HEK293 (cell line): ENCODE results near the gene HRCT1.

Experiments
- YY1 ChIP-seq: fragments of 450-650 bp; formaldehyde crosslinking; IDR thresholded peaks from 2 replicates; pipeline ENCODE4 v1.5.1; 2018; ENCODE audit warnings: missing biosample characterization, missing genetic modification characterization
- ZNF114 ChIP-seq: fragments of 450-650 bp; formaldehyde crosslinking; IDR thresholded peaks from 2 replicates; pipeline ENCODE4 v1.5.0; 2017; ENCODE audit warnings: missing biosample characterization, missing genetic modification characterization
- ZNF175 ChIP-seq: fragments of 450-650 bp; formaldehyde crosslinking; IDR thresholded peaks from 2 replicates; pipeline ENCODE4 v1.5.1; 2016; ENCODE audit warnings: missing biosample characterization, missing genetic modification characterization
- ZNF324 ChIP-seq: fragments of 450-650 bp; formaldehyde crosslinking; IDR thresholded peaks from 2 replicates; pipeline ENCODE4 v1.5.1; 2016; ENCODE audit warnings: missing biosample characterization, missing genetic modification characterization
- ZNF777 ChIP-seq: fragments of 450-650 bp; formaldehyde crosslinking; IDR thresholded peaks from 2 replicates; pipeline ENCODE4 v1.5.1; 2017; ENCODE audit warnings: missing biosample characterization, missing genetic modification characterization, borderline replicate concordance
- ZSCAN18 ChIP-seq: fragments of 450-650 bp; formaldehyde crosslinking; IDR thresholded peaks from 2 replicates; pipeline ENCODE4 v1.5.1; 2016; ENCODE audit warnings: missing biosample characterization, missing genetic modification characterization
- TF ChIP-seq, protein P1 (sequence below): fragments of 450-650 bp; formaldehyde crosslinking; IDR thresholded peaks from 2 replicates; pipeline ENCODE4 v1.5.1; 2016; ENCODE audit warnings: missing biosample characterization, missing genetic modification characterization

- TF ChIP-seq ZNF114 (tag by site-specific recombination) (no peak), YY1 (tag by site-specific recombination) (no peak), ZSCAN18 (tag by site-specific recombination) (no peak), ZNF324 (tag by site-specific recombination) (no peak), ZNF777 (no peak), ZNF175 (no peak)
- TF ChIP-seq, protein P1, sequence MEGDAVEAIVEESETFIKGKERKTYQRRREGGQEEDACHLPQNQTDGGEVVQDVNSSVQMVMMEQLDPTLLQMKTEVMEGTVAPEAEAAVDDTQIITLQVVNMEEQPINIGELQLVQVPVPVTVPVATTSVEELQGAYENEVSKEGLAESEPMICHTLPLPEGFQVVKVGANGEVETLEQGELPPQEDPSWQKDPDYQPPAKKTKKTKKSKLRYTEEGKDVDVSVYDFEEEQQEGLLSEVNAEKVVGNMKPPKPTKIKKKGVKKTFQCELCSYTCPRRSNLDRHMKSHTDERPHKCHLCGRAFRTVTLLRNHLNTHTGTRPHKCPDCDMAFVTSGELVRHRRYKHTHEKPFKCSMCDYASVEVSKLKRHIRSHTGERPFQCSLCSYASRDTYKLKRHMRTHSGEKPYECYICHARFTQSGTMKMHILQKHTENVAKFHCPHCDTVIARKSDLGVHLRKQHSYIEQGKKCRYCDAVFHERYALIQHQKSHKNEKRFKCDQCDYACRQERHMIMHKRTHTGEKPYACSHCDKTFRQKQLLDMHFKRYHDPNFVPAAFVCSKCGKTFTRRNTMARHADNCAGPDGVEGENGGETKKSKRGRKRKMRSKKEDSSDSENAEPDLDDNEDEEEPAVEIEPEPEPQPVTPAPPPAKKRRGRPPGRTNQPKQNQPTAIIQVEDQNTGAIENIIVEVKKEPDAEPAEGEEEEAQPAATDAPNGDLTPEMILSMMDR (tag by site-specific recombination), result no peak
Observed at GRCh38 chr9:35933550-35934067, 27.6 kb downstream of the HRCT1 start.
